HG02759 (cell line): ENCODE data around the gene REXO1.

Experiments
- ATAC-seq: cut with Tn5 transposase; IDR thresholded peaks from one replicate; pipeline ENCODE4 v1.9.1; 2021; ENCODE audit warnings: mild to moderate bottlenecking, moderate library complexity; ENCODE audit not compliant: unreplicated experiment

The REXO1 gene

GRCh38 chr19:1836458-1837221 is 11.6 kb downstream of the REXO1 start:
- no peak for ATAC-seq

- ATAC-seq: no peak
Observed at GRCh38 chr19:1833540-1833939, 14.7 kb downstream of the REXO1 start.

GRCh38 chr19:1832046-1832663 is 16.1 kb downstream of the REXO1 start:
- ATAC-seq: no peak

GRCh38 chr19:1830978-1831377 is 17.3 kb downstream of the REXO1 start:
- ATAC-seq: no peak

- no peak for ATAC-seq
Observed at GRCh38 chr19:1830568-1830967, 17.7 kb downstream of the REXO1 start.

GRCh38 chr19:1829958-1830357 is 18.3 kb downstream of the REXO1 start:
- ATAC-seq: no peak

GRCh38 chr19:1828279-1829238 is 19.7 kb downstream of the REXO1 start:
- no peak for ATAC-seq

GRCh38 chr19:1827566-1828278 is 20.6 kb downstream of the REXO1 start:
- no peak for ATAC-seq

- no peak for ATAC-seq
Observed at GRCh38 chr19:1826557-1827521, 21.4 kb downstream of the REXO1 start.

GRCh38 chr19:1825909-1826556 is 22.2 kb downstream of the REXO1 start:
- no peak for ATAC-seq

GRCh38 chr19:1824252-1824622 is 24.0 kb downstream of the REXO1 start:
- no peak for ATAC-seq

GRCh38 chr19:1823539-1824251 is 24.6 kb downstream of the REXO1 start:
- ATAC-seq: no peak

GRCh38 chr19:1823020-1823419 is 25.3 kb downstream of the REXO1 start:
- no peak for ATAC-seq

GRCh38 chr19:1822210-1822609 is 26.1 kb downstream of the REXO1 start:
- no peak for ATAC-seq

- ATAC-seq: no peak
Observed at GRCh38 chr19:1819341-1820255, 28.7 kb downstream of the REXO1 start.

GRCh38 chr19:1818549-1819195 is 29.6 kb downstream of the REXO1 start:
- ATAC-seq: no peak

GRCh38 chr19:1817553-1818179 is 30.6 kb downstream of the REXO1 start:
- ATAC-seq: no peak
